ENCODE results near the gene UGT1A1. TPM values are rescaled to one million over a fixed set of nuclear protein-coding genes. Genes with fewer than 3 reads are reported as not detected.

The UGT1A1 gene
- total RNA-seq, 1 experiment from 2014 or later = not detected

DNA sequence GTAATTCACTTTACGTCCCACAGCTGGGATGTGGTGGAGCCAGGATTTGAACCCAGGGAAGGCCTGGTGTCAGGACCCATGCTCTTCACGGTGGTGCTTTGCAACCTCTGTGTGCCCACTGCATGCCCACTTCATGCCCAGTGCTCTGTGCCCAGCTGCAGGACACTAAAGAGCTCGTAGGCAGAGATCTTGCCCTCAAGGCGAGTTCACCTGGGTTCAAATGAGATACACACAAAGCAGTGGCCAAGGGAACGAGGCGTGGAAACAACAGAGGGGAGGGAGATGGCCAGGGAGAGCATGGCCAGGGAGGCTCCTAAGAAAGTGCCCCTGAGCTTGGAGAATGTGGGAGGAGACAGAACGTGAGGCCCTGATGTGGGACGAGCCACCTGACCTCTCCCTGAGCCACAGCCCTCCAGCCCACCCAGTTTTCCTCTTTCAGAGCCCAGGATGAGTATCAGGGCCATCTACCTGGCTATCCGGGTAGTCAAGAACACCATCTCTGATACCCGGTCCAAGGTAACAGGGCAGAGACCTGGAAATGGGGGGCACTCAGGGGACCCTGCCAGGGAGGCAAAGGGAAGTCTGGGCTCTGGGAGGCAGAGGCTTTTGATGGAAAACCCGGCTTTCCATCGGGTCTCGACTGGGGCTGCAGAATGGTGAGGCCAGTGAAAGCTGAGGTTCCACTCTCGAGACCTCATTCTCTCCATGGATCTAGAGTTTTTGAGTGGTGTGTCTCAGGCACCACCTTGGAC is 38.4 kb downstream of the UGT1A1 start:
- DNase-seq (ENCODE audit: low spot score) = no peak

DNA sequence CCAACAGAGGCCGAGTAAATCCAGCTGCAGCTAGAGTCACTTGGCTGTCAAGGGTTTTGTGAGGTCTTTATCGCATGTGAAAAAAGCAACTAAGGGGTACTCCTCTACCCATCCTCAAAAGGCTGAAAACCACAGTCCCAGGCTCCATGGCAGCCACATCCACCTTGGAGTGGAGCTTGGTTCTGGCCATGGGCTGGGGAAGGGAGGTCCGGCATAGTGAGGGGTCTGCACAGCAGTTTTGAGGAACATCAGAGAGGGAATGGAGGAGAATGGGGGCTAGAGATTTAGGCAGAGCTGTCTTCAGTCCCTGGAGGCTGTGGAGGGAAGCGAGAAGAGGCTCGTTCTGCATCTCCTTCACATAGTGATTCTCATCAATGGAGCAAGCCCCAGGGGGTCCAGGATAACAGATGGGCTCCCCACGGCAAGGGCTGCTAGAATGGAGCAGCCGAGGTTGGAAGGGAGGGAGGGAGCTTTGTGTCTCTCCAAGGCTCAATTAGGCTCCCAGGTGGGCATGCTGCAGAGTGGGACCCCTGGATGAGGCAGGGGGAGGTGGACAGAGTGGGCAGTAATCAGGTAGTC is 39.1 kb downstream of the UGT1A1 start:
- no peak for DNase-seq (ENCODE audit: low spot score)

DNA sequence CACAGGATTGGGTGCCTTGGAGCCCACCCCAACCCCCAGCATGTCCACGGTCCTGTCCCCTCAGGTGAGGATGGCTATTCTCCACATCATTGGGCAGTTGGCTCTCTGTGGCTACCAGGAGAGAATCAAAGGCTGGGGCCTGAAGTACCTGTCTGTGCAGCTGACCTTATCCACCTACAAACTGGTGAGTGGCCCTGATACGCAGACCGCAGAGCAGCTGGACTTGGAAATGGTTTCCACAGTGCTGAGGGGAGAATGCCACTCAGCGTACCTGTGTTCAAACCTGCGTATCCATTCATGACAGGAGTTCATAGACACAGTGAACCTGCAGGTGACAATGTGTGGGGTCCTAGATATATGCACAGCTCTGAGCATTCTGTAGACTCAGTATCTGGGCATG is 39.6 kb downstream of the UGT1A1 start:
- DNase-seq (ENCODE audit: low spot score) = no peak

DNA sequence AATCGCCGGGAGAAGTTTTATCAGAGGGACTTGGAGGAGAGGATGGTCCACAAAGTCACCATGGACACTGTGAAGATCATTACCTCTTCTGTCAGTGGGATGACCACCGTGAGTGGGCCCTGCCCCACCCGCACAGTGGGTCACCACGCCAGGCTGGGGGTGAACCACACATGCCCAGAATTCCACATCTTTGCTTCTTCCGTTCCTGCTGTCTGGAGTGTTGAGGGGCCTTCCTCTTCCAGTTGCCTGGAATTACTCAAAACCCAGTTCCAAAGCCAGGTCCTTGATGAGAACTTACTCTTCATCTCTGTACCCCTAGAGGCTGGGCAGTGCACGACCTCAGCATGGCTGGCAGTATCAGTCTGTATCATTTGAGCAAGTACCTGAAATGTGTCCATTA is 40.1 kb downstream of the UGT1A1 start:
- DNase-seq (ENCODE audit: low spot score) = no peak

DNA sequence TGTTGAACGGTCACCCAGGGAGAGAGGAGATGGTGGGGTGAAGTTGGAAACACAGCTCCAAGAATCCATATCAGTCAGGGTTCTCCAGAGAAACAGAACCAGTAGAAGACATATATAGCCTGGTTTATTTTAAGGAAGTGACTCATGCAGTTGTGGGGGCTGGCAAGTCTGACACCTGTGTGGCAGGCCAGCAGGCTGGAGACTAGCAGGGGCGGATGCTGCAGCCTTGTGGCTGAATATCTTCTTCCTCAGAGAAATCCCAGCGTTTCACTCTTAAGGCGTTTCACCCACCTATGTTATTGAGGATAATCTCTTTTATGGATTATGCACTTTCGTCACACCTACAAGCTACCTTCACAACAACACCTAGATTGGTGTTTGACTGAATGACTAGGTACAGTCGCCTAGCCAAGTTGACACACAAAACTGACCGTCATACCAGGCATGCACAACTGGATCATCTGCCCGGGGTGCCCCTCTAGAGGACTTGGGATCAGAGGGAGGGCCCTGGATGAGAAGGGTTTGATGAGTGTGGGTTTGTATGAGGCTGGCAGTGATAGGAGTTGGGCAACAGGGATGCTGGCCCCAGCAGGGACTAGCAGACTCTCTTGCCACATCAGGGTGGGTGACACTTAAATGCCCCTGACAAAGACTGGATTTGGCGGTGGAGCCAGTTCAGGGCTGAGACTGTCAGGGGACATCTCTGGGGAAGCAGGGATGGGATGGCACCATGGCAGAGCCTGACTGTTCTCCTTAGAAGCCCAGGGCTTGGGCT is 41.5 kb downstream of the UGT1A1 start:
- DNase-seq (ENCODE audit: low spot score) = peak; percentile 85

DNA sequence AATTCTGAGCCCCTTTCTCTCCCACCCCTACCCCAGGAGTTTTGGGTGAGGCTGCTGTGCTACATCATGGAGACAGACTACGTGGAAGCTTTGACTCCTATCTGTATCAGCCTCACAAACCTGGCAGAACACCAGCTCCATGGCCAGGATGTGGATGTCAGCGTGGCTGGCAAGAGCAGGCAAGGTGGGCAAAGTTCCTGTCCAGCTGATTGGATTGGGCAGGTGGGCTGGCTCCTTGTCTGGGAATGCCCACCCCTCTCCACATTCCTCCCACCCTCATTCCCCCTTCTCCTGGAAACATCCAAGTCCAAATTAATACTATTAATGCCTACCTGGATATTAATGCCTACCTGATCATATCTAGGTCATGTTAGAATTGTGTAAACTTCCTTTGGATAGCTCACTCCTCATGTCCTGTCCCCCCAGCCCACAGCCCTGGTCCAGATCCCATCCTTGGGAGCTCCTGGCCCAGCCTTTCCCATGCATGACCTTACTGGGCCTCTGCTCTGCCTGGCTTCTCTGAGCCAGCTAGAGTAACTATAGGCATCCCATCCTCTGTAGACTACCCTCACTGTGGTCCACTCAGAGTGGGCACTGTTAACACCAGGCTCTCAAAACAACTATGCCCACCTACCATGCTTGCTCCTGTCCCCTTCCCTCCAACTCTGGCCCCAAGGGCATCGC is 42.2 kb downstream of the UGT1A1 start:
- no peak for DNase-seq (ENCODE audit: low spot score)

DNA sequence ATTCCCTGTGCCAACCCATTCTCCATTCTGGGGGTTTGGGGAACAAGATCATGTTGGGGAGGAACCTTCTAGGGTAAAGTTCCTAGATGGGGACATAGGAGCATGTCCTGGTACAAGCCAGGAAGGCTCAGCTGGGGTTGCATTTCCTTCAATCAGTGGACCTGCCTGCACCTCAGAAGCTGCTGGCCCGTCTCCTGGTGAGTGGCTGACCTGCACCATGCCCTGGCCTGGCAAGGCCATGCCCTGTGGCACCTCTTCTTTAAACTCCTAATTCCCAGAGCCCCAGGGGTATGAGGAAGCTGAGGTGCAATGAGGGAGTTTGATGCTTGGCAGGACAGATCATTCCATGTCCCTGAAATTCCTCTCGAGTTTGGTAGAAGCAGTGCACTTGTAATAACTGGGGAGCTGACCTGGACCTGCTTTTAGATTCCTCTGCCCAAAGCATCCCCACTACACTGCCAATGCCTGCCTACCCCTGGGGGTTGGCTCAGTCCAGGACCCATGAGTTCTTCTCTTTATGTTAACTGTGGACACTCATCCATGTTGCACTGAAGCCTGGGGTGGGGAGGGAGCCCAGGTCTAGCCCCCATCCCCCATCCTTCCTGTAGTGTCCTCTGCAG is 43.3 kb downstream of the UGT1A1 start:
- DNase-seq (ENCODE audit: low spot score) = no peak

DNA sequence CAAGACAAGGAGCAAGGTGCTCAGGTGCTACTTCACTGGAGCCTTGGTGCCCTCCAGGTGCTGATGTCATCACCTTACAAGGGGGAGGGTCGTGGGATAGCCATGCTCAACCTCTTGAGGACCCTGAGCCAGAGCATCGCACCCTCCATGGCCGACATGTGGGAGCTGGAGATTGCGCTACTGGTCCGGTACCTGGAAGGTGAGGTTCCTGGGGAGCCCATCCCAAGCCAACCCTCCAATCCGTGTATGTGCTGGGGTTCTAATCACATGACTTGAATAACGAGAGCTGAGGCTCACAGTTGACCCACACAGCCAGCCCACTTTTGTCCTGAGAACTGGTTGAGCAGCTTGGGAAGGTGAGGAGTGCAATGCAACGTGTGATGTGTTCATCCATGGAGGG is 43.9 kb downstream of the UGT1A1 start:
- no peak for DNase-seq (ENCODE audit: low spot score)

DNA sequence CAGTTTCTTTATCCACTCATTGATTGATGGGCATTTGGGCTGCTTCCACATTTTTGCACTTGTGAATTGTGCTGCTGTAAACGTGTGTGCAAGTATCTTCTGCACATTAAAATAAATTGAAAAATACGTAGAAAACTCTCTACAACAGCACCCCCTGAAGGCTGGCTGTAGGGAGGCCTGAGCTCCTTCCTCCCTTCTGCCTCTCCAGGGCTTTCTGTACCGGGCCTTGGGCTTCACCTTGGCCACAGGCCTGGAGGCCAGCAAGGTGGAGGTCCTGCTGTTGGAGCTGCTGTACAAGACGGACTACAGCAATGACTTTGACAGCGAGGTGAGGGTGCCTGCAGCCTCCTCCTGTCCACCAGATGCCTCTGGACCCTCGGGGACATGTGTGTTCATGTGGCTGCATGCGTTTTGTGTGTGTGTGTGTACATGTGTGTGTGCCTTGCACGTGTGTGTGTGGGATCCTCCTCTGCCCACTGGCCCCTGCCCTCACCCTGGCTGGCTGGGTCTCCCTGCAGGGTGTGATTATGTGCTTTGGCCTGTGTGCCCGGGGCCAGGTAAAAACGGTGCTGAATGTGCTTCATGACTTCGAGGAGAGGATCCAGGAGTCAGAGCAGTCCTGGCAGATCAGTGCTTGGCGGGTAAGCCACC is 47.3 kb downstream of the UGT1A1 start:
- no peak for DNase-seq (ENCODE audit: low spot score)

DNA sequence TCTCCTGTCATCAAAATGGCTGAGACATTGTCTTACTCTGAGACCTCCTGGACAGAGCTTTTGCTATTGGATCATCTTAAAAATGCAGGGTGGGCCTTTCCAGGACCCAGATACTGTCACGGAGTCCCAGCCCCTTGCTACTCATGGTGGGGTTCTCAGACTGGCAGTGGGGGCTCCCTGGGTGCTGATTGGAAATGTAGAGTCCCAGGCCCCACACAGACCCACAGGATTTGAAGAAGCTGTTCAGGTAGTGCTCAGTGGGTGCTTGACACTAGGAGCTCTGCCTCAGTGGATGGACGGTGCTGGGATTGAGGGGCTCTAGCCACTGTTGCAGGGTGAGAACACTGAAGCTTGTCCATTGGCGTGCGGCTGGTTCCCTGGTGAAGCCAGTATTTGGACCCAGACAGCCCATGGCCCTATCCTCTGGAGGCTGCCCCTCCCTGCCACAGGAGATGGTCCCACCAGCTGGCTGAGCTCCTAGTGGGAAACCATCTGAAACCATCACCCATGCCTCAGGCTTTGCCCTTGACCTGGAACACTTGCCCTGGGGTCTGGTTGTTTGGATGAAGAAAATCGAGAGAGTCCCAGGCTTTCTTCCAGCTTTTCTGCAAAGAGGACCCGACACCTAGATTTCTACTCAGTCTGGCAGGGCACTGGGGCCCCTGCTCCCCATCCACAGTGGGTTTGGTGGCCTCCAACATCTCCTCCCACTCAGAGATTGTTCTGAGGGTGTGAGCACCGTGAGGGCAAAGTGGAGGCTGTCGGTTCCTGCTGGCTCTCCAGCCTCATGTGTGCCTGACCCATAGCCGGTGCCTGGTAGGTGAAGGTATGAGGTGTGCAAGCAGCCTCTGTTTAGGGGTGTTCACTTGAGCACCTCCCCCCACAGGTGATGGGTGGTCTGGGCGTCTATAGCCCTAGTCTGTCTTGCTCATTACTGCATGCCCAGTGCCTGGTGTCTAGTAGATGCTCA is 48.2 kb downstream of the UGT1A1 start:
- DNase-seq (ENCODE audit: low spot score) = no peak

DNA sequence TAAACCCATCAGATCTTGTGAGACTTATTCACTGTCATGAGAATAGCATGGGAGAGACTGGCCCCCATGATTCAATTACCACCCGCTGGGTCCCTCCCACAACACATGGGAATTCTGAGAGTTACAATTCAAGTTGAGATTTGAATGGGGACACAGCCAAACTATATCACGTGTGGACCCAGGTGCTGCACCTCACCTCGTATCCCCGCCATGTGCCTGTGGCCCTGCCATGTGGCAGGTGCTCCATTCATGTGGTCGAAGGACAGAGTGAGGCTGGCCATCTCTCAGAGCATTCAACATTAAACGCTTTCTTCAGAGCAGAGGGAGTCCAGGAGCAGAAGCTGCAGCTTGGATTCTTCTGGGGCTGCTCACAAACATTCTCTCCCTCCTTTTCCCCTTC is 50.3 kb downstream of the UGT1A1 start:
- DNase-seq (ENCODE audit: low spot score) = no peak

DNA sequence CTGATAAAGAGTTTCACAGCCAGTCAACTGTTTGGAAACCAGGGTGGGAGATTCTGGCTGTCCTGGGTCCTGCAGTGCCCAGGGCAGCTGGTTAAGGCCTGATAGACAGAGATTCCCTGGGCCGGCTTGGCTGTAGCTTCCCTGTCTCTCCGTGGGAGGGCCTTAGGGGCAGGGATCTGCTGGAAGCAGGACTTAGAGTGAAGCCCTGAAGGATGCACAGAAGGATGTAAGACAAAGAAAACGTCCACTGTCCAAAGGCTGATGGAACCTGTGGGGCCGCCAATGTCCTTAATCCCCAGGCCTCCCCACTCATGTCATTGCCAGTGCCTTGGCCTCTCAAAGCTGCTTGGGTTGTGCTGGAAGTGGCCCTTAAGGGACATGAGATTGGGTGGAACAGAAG is 51.0 kb downstream of the UGT1A1 start:
- DNase-seq (ENCODE audit: low spot score) = no peak

DNA sequence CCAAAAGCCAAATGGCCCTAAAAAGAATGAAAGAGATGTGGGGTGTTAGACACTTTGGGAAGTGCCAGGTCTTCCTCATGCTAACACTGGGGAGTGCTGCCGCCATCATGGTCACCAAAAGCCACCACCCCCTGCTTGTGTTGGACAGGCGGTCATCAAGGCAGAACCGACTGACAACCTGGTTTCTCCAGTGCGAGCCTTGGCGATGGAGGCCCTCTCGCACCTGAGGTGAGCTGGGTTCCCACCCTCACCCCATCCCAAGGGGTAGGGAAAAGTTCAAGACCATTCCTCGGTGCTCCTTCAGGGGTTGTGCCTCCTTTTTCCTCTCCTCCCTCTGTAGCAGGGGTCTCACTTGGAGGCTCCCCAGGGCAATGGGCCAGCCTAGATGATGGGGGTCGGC is 51.7 kb downstream of the UGT1A1 start:
- no peak for DNase-seq (ENCODE audit: low spot score)

DNA sequence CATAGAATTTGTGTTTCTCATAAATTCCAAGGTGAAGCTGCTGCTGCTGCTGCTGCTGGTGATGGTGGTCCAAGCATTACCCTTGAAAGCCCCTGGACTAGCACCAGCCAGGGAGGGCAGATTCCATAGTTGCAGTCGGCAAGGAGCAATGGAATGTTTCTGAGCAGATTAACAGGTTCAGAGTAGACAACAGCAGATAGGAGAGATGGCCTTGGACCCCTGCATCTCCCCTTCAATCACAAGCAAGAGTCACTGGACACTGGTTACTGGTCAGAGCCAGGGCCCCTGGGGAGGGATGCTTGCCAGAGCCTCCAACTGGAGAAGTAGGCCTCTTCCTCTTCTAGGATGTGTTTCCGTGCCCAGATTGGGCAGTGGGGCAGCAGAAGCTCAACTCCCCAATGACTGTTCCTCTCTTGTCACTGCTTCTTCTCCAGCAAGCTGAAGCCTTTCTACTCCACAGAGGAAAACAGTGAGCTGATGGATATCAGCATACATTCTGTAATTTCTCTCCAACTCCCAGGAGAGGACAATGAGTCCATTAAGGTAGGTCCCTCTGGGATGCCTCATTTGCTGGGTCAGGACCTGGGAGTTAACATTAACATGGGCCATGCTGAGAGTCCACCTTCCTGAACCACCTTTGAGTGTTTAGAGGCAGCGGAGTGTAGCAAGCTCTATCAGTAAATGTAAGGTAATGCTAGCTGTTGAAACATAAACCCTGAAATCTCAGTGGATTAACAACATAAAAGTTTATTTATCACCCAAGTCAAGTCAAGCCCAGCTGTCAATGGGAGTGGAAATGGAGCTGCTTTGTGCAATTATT is 53.4 kb downstream of the UGT1A1 start:
- DNase-seq (ENCODE audit: low spot score) = no peak

DNA sequence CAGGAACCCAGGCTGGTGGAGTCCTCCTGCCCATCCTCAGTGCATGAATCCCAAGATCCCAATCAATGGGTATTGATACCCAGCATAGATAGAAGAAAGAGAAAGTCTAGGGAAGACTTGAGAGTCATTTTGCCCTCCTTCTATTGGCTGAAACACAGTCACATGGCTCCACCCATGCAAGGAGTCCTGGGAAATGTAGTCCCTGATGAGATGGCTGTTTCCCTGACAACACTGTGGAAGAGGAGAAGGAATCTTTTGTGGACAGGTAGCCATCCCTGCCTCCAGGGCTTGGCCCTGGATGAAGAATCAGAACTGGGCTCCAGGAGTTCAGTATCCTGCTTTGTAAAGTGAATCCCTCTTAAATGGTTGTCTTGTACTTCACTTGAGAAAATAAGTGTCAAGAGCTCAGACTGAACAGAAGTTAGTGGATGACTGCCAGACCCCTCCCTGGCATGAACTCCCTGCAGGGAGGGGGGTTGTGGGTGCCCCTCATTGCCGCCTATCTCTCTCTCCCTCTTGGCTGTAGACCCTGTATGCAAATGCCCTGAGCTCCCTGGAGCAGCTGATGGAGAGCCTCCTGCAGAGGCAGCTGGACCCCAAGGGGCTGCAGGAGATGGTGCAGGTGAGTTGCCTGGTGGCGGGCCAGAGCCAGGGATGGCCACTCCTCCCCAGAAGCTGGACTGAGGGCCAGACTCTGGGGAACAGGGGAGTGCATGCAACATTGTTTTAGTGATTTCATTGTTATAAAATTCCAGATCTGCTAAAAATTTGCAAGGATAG is 54.2 kb downstream of the UGT1A1 start:
- no peak for DNase-seq (ENCODE audit: low spot score)

DNA sequence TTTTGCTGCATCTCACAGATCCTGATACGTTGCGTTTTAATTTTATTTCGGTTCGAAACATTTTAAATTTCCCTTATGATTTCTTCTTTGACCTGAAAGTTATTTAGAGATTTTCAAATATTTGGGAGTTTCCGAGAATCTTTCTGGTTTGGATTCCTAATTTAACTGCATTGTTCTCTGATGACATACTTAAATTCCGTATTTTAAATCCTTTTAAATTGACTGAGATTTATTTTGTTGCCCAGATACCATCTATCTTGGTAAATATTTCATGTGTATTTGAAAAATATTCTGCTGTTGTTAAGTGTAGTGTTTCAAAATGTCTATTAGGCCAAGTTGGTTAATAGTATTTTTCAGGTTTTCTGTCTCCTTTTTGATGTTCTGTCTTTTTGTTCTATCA is 55.8 kb downstream of the UGT1A1 start:
- DNase-seq (ENCODE audit: low spot score) = peak; percentile 23

DNA sequence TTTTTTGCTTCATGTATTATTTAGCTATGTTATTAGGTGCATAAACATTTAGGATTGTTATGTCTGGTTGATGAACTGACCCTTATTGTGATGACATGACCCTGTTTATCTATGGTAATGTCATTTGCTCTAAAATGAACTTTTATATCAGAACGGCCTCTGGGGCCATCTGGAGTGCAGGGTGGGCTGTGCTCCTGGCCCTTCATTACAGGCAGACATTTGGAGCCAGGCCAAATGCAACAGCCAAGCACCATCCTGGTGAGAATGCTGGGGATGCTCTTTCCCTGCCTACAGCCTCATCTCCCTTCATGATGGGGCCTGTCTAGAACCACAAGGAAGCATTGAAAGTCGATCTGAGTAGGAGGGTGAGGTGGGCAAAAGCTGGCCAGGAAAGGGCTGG is 56.3 kb downstream of the UGT1A1 start:
- no peak for DNase-seq (ENCODE audit: low spot score)

DNA sequence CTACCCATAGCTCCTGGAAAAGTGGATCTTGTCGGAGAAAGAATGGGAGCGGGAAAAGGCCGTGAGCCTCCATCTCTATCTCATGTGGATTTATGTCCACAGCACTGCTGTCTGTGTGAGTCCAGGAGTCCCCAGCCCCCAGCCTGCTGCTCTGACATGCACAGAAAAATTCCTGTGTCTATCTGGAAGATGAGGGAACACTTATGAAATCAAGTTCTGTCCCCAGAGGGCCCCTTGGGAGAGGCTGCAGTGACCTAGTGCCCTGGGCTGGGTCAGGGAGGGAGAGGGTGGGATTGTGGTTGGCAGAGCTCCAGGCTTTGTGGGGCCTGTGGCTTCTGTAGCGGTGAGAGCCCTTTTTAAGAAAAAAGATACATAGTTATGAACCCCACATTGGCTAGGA is 56.7 kb downstream of the UGT1A1 start:
- DNase-seq (ENCODE audit: low spot score) = peak; percentile 14
